Right renal cortex interstitium (tissue), 3 donors: ENCODE measurements around the gene MDK. TPM values are rescaled to one million over a fixed set of nuclear protein-coding genes. Genes with fewer than 3 reads are reported as not detected.

Experiments
- DNase-seq, 3 donors: peaks; one replicate each; pipeline ENCODE4 v3.0.0-alpha.2; 2013; ENCODE audit warnings: low read depth in 3 of 3, low spot score in 2 of 3
- polyA plus RNA-seq, 3 donors: library from polyadenylated mRNA; unstranded; fragments of 120-200 nt; gene quantifications; one replicate each; pipeline ENCODE4 v1.2.1, GENCODE V29; 2013; ENCODE audit not compliant: insufficient read length in 3 of 3

MDK gene
- polyA plus RNA-seq, 3 donors, result 673 to 741 (median 725) TPM

DNA sequence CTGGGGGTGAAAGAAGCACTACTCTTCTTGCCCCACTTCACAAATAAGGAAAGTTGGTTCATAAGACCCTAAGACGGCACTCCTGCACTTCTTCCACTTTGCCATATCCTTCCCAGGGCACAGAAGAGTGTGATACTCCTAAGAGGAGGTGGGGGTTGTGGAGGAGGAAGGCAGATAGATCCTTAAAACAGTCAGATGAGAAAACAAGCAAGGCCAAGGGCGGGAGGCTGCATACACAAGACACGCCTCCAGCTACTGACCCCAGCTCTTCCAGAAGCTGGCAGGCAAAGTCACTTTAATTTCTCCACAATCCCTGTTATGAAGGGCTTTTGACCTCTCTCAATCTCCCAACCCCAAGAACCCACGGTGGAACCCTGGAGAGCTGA, 11.8 kb downstream of the MDK start:
- no peak for DNase-seq

DNA sequence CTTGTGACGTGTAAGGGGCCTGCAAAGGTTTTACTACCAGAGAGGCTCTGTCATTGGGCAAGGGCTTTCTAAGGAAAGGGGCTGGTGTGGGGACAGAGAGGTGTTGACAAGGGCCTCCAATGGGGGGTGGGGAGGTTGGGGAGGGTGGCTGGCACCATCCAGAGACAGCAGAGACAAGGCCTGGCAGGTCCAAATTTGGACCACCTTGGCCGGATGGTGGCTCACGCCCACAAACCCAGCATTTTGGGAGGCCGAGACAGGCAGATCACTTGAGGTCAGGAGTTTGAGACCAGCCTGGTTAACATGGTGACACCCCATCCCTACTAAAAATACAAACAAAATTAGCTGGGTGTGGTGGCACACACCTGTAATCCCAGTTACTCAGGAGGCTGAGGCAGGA, 12.3 kb downstream of the MDK start:
- no peak for DNase-seq

DNA sequence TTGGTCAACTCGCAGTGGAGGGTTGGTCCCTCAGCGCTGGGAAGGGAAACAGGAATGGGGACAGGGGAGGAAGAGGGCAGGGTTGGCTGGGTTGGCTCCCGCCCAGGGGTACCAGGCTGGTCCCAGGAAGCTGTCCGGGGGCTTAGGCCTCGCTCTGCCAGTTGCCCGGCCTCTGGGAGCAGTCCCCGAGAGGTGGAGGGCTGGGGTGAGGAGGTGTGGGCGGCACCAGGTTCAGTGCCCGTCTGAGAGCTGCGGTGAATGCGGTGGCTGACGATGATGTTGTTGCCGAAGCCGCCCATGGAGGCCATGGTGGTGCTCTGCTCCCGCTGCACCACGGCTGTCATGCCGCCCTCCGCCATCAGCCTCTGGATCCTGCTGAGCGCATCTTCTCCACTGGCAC, 16.1 kb downstream of the MDK start:
- DNase-seq, result no peak

DNA sequence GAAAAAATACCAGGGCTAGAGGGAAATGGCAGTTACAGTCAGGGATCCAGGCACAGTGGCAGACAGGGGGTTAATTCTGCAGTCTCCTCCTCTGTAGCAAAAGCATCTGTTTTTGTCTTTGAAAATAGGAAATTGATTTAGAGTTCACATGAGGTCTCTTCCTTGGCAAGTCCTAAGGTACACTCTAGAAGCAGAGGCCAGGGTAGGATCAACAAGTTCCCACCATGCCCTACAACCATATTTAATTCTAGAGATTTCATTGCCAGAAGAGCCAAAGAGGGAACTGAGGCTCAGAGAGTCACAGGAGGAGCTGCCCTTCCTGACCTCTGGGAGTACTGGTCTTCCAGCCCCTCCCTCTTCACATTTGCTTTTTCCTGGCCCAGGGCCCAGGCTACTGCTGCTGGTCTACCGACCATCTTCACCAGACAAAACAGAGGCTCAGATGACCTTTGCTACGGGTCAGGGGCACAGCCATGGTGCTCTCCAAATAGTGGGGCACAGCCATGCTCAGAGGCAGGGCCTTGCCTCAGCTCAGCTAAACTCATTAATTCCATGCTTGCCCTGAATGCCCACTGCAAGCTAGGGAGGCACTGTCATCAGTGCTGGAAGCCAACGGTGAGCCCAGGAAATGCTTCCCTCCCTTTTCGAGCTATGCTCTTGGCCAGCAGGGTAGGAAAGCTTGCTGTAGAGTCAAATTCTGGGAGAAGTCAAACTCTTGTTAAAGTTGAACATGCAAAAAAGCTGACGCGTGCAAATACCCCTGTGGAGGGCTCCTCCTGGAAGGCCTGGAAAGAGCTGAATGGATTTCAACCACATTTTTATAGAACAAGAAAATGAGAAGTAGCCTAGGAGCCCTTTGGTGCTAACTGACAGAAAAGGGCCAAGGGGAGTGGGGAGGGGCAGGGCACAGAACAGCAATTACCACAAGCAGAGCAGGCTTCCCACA, 21.8 kb downstream of the MDK start:
- no peak for DNase-seq

DNA sequence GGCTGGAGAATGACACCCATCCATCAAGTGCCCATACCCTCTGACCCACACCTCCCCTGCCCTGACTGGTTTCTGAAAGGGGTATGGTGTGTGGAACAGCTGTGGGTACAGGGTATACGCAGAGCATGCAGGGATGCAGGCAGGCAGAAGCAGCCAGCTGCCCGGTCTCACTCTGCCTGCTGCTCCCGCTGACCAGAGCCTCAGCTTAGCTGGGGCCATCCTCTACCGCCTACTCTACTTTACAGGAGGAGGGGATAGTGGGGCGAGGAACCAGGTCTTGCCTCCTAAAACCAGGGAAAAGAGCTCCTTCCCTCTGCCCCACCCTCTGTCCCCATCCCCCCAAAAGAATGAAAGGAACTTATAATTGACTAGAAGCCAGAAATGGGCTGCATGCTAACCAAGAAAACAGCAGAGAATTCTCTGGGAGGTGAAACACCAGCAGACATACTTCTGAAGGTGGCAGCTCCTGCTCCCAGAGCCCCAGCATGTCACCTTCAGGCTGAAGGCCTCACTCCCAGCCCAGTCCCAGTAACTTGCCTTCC, 23.1 kb downstream of the MDK start:
- DNase-seq, result no peak

DNA sequence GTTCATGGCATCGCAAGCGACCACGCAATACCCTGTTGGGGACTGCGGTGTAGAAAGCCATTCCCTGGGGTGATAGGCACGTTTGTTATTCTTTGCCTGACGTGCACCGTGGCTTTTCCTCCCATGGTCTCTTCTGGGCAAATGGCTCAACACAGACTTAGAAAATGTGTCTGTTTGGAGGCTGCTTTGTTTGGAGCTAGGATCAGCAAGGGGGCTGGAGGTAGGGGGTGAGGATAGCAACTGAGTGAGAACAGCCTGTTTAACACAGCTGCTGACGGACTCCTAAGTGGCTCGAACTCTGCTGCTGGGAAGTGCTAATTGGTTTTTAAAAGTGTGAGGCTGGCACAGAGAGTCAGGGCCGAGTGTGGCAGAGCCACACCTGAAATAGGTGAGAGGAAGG, 26.2 kb downstream of the MDK start:
- no peak for DNase-seq

DNA sequence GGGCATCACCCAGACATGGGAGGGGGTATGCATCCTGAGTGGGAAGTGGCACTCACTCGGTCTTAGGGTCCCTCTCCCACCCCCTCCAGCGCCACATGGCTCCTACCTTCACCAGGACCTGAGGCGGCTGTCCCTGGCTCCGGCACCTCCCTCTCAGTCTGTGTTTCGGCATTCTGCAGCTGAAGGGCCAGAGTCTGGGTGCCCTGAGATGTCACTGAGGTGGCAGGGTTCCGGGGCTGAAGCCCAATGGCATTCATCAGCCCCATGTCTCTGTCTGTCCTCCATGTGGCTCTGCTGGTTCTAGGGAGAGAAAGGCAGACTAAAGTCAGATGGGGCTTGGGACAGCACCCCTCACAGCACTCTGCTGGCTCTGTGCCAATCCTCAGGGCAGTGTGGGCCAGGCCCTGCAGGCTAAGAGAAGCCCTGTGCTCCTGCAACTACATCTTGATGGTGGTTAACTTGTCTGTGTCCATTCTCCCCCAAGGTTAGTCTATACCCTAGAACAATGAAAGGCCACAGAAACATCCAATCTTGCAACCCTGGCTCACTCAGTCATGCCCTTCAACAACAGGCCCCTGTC, 27.0 kb downstream of the MDK start:
- DNase-seq, result no peak

DNA sequence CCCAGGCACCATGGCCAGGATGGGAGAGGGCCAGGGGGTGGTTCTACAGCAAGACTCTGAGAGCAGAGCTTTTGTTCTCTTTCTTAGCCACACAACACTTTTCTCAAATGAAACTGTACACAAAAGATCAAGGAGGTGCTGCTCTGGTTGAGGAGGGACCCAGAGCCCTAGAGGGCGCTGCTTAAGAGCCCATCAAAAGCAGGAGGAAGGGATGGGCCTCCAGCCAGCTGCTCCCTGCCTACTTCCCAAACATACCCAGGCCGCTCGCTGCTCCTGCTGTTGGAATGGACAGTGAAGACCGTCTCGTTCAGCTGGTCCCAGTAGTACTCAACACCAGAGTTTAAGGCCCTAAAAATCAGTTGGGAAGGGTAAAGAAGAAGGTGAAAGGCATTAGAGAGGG, 28.6 kb downstream of the MDK start:
- DNase-seq, result no peak

DNA sequence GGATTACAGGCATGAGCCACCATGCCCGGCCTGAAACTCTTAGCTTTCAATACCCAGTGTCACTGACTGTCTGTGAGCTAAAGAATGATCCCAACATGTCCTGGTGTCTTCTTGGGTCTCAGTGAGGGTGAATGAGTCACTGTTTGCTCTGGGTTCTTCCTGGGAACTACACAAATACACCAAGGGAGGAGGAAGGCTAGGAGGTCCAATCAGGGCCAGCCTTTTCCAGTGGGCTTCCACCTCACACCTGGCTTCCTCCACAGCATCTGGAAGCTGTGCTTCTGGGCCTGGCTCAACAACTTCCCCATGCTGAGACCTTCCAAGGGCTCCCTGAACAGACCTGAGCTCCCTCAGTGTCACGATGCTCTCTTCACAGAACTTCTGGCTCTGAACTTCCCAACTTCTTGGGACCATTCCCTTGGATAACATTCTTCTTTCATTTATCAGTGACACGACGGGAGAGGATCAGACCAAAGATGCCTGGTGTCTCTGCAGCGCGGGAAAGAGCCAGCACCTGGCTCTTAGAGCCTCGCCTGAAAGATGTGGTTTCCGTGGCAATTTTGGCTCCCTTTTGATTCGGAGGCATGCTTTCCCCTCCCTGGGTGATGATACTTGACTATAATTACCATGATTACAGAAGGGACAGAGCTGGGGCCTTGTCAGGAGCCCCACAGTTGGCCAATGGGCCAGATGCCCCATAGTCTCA, 32.4 kb downstream of the MDK start:
- no peak for DNase-seq

DNA sequence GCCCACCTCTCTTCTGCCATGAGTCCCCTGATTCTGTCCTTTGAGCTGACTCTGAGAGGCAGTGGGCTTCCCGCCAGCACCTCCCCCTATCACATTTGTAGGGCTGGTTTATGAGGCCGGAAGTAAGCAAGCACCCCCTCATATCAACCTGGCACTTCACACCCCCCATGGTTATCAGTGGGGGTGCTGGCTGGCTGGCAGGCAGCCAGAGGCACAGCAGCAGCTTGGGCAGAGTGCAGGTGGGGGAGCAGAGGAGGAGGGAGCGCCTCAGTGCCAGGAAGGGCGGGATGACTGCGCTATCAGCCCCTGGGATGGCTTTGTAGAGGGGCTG, 33.0 kb downstream of the MDK start:
- DNase-seq, result no peak

DNA sequence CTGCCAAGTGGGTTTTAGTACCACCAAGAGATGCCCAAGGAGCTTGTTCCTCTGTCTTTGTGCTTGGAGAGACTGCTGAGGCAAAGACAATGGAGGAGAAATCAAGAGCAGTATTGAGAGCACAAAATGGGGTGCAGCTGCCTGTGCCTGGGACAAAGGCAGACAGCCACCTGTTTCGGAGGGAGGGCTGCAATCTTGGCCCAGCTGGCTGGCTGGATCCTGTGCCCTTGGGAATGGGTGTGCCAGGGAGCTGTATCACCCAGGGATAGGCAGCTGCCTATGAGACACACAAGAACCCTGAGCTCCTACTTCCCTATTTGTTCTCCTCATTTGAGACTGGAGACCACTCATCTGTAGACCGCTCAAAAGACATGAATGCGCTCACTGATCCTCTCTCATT, 33.4 kb downstream of the MDK start:
- DNase-seq, result no peak

DNA sequence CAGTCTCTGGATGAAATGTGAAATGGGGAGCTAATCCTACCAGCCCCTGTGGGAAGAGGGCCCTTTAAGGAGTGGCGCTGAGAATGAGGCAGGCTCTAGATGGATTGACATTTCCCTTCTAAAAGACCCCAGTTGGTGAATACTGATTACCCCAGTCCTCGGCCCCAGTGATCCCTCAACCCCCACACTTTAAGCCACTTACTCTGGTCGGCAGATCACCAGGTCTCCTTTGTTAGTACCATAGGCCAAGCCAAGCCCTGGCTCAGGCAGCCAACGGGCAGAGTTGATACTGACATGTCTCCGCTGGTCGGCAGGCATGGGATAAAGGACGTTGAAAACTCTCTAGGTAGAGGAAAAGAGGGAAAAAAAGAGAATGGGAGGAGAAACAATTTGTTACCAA, 36.2 kb downstream of the MDK start:
- DNase-seq, result no peak

DNA sequence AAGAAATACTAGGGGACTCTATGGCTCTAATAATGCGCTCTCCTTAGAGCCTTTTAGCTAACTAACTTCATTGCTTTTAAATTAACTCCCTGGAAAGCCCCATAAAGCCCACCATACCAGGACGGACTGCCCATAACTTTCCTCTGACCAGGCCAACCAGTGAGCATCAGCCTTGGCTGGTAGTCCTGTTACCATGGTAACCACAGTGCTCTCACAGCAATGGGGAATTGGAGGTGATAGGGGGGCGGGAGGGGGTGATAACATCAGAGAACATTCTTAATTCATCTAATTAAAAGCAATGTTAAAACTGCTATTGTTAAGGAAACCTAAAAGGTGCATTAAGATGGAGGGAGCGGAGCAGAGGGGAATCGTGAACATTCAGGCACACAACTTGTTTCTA, 37.3 kb downstream of the MDK start:
- no peak for DNase-seq

DNA sequence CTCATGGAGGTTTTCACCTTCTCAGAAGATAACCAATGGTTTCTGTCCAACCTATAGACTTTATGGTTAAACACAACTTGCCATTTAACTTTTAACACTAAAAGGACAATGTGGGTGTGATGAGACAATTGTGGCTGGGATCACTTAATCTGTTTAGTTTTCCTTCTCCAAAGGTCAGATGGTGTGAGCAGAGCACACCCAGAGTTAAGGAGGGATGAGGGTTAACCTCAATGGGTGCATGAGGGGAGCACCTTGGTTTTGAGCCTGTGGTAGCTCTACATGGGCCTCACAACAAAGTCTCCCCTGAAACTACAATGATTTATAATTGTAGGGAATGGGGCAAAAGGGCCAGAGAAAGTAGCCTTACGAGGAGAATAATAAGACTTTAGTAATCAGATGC, 39.0 kb downstream of the MDK start:
- DNase-seq, result no peak

DNA sequence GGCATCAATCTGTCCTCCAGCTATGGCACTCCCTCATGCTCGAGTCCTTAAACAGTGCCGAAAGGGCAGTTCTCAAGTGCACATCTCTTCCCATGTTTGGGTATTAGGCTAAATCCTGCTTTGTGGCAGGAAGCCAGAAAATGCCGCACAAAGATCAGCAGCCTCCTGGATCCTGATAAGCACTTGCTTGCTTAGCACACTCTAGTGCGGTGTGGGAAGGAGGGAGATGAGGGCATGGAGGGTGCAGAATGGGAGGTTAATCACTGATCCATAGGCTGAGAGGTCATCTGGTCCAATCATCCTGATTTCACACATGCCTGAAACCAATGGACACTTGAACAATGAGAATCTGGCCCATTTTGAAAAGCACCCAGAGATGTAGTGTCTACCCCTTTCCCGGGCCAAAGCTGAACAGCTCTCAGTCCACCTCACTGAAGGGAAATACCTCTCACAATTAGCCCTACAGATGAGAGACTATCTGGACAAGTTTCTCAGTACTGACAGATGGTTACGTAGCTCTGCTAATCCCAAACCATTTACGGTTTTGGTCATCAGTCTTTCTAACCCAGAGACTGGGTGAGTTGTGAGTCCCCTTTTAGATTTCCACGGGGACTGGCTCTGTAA, 39.9 kb downstream of the MDK start:
- DNase-seq, result no peak

DNA sequence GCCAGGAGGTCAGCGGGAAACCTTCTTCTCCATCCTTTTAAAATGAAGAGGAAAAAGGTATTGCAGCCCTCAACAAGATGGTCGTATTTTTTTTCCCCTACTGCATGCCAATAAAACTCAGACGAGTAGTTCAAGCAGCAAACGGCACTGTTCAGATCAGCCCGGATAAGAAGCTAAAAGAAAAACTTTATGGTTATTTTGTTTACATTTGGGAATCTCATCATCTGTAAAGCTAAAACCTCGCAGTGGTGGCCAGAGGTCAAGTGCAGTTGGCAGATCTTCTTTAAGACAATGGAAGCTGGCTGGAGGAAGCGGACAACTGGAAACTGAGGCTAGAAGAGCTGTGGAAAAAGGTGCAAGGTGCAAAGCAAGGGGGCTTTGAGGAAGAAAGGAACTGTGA, 41.1 kb downstream of the MDK start:
- no peak for DNase-seq

DNA sequence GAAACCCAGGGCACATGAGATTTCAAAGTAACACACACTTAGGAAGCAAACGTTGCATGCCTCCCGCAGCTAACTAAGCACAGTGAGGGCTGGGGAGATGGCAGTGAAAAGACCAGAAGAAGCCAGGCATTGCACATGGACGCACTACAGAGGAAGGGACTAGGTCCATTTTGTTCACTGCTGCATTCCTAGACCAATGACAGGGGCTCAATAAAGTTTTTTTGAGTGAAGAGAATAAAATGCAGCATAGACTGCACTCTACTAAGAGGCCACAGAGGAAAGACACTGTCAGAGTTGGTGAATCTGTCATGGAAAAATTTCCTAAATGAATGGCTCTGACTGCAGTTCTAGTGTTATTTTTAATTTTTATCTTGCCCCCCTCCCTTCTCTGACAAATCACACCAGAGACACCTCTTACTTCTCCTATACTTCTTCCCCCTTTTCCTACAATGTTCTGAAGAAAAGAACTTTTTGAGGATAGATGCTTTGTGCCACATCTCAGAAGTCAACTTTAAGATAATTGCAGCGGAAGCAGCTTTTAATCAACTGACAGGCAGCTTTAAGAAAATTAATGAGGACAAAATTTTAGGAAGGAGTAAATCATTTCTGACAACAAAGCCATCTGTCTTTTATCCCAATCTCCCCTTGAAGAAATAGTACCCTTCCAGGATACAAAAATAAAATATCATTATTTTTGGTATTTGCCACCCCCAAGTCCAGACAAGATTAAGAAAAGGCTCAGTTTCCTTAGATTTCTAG, 44.9 kb downstream of the MDK start:
- no peak for DNase-seq

DNA sequence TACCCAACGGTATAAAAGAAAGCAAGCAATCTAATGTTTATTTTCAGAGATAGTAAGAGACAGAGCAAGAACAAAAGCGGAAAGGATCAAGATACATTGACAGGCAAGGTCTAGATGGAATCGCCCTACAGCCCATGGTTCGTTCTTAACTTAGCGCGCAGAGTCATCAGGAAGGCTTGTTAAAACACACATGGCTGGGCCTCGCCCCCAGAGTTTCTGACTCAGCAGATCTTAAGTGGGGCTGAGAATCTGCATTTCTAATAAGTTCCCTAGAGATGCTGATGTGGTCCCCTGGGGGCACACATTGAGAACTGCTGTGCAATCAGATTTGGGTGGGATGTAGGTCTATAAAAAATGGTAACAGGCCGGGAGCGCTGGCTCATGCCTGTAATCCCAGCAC, 45.9 kb downstream of the MDK start:
- DNase-seq, result no peak

DNA sequence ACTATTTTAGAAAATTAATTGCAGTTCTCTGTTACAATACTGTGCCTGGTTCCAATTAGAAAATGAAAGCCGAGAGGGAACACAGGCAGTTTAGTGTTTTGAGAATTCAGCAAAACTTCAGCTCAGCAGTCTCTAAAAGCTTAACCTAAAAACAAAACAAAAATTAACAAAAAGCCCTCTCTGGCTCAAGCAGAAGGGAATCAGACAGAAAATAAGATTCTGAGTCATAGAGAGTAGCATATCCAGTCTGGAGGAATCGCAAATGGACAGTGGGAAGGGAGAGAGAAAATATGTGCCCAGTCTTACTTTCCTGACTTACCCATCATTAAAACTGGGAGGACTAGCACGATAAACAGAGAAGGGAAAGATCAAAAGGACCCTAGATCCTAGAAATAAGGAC, 48.2 kb downstream of the MDK start:
- DNase-seq, result no peak

DNA sequence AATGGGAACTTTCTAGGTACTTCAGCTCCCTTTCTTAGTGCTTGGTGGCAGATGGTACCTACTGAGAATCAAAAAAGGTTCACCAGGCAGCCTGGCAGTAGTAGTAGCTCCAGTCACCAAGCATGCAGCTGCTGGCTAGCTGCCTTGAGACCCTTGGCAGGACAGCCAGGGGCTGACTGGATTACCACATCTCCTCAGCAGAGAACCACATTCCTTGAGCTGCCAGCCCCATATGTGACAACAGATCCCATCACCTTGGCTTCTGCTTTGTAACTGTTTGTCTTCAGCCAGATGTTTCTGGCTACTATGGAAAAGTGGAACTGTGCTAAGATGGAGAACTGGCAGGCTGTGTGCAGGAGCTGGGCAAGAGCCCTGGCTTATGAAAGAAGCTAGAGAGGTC, 49.7 kb downstream of the MDK start:
- no peak for DNase-seq
